Measurements from ENCODE around the gene CERS6.

- TF ChIP-seq CTCF (conservative IDR thresholded peaks at IDR 0.05 in 1 of 2, IDR thresholded peaks at IDR 0.05 in 1 of 2; ENCODE audit: extremely low read depth in 1 of 2, insufficient read depth in 1 of 2, low read depth in 1 of 2, low read length in 2 of 2) (no peak), EZH2 (IDR thresholded peaks at IDR 0.05; ENCODE audit: borderline replicate concordance, low read length) (no peak)
Measured at GRCh38 chr2:168594778-168595177, 138.7 kb downstream of the CERS6 start.

All from mammary epithelial cell (primary cell).